GM10266 (cell line): ENCODE results near the gene IER5.

Experiments used
- DNase-seq: peaks from one replicate; pipeline ENCODE4 v3.0.0; 2012; ENCODE audit errors: extremely low spot score
- CTCF ChIP-seq: IDR thresholded peaks from 2 replicates; pipeline ENCODE4 v1.5.1; 2012; ENCODE audit warnings: mild to moderate bottlenecking, low read depth; ENCODE audit not compliant: control insufficient read depth, insufficient read depth; ENCODE audit errors: missing control alignments

Gene IER5

GRCh38 chr1:181133441-181133951, 45.0 kb downstream of the IER5 start:
- TF ChIP-seq CTCF = no peak
- no peak for DNase-seq

GRCh38 chr1:181133969-181134418, 45.5 kb downstream of the IER5 start:
- no peak for DNase-seq
- TF ChIP-seq CTCF = no peak

GRCh38 chr1:181134543-181135436, 46.3 kb downstream of the IER5 start:
- no peak for TF ChIP-seq CTCF
- DNase-seq = peak; percentile 51

DNA sequence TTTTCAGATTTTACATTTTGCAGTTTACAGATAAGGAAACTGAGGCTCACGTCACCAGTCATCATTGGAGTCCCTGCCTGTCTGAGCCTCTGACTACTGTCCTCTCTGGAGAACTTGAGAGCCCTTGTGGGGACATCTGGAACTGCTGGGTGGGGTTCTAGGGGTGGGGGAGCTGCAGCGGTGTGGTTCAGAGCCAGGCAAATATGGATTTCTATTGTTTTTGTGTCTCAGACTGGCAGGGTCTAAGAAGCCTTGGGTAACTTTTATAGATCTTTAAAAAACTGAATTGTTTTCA, 46.9 kb downstream of the IER5 start:
- DNase-seq = no peak
- TF ChIP-seq CTCF = peak; percentile 27

GRCh38 chr1:181135815-181136737, 47.6 kb downstream of the IER5 start:
- DNase-seq = no peak
- no peak for TF ChIP-seq CTCF

DNA sequence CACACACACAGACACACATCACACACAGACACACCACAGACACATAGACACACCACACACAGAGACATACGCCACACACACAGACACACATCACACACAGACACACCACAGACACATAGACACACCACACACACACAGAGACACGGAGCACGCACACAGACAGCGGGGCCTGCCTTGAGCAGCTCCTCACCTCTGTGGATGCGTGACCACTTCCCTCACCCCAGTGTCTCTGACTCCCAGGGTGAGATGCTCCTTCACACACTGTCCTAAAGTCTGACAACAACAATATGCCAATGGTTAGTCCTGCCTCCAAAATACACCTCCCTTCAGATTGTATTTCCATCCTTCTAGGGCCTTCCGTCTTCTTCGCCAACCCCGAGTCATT, 48.2 kb downstream of the IER5 start:
- TF ChIP-seq CTCF = no peak
- no peak for DNase-seq
